GM13977 (cell line): Measurements from ENCODE around the gene NFATC2.

Source experiments
- DNase-seq: peaks from one replicate; pipeline ENCODE4 v3.0.0; 2012; ENCODE audit warnings: low spot score
- in situ Hi-C: fragments of 300-500 bp; cut with MboI; formaldehyde crosslinking; loops from one replicate; pipeline ENCODE4 v1.12.0; 2022; ENCODE audit warnings: low sequenced_read_pairs, low pct_unique_long_range_greater_than_20kb, mixed read lengths, inconsistent platforms; ENCODE audit not compliant: unreplicated experiment
- TF ChIP-seq, protein P1 (sequence below): IDR thresholded peaks from 2 replicates; pipeline ENCODE4 v1.5.1; 2012; ENCODE audit warnings: mild to moderate bottlenecking, control low read depth; ENCODE audit not compliant: insufficient read depth; ENCODE audit errors: extremely low read depth, missing control alignments

The NFATC2 gene

GRCh38 chr20:51439160-51439689 lies 103.3 kb downstream of the NFATC2 start:
- TF ChIP-seq, protein P1, sequence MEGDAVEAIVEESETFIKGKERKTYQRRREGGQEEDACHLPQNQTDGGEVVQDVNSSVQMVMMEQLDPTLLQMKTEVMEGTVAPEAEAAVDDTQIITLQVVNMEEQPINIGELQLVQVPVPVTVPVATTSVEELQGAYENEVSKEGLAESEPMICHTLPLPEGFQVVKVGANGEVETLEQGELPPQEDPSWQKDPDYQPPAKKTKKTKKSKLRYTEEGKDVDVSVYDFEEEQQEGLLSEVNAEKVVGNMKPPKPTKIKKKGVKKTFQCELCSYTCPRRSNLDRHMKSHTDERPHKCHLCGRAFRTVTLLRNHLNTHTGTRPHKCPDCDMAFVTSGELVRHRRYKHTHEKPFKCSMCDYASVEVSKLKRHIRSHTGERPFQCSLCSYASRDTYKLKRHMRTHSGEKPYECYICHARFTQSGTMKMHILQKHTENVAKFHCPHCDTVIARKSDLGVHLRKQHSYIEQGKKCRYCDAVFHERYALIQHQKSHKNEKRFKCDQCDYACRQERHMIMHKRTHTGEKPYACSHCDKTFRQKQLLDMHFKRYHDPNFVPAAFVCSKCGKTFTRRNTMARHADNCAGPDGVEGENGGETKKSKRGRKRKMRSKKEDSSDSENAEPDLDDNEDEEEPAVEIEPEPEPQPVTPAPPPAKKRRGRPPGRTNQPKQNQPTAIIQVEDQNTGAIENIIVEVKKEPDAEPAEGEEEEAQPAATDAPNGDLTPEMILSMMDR: no peak

DNA sequence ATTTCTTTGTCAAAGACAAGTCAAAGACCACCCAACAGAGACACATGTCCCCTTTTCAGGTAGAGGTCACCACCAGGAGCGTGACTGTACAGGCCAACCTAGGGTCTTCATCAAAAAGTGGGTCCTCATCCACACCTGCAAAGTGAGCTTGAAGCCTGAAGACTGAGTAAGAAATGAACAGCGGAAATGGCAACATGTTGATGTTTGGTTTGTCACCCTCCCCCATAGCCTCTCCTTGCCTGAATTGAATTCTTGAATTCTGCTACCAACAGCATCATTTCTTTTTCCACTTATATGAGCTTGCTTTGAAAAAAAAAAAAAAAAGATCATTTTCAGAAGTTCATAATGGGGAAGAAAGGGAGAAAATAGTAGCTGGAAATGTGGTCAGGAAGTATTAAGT lies 104.4 kb downstream of the NFATC2 start:
- TF ChIP-seq, protein P1: no peak
- no peak for DNase-seq
- in situ Hi-C loops: no loop called here

More at GRCh38 chr20:51439160-51439689, 103.3 kb downstream of the NFATC2 start:
- DNase-seq: no peak
- in situ Hi-C loops: no loop called here

DNA sequence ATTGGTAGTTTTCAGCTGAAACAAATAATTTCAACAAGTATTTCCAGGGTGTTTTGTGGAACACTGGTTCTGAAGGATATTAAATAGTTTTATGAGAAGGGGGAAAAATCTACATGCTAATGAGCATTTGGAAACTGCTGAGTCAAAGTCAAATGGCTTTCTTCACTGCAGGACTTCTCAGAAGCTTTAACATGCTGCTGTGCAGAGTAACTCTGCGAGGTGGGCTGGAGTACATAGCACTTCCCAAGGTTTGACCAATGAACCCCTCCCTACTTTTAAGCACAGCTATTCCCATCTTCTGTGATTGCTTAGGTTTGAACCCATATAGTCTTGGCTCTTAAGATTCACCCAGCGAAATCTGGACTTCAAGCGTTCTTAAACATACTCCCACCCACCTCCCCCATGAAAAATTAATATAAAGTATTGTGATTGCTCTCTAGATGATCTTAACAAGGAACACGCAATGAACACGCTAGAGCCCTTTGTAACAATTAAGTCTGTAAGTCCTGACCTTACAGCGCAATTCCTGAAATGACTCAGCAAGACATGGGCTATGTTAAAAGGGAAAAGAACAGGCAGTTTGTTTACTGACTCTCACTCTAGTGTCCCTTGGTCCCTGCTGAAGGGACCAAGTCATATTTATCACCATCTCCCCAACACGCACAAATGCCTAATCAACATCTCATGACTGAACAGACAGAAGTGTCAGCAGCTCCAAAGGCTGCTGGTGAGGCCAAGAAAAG lies 105.2 kb downstream of the NFATC2 start:
- DNase-seq: no peak
- in situ Hi-C loops: no loop called here
- TF ChIP-seq, protein P1: no peak

DNA sequence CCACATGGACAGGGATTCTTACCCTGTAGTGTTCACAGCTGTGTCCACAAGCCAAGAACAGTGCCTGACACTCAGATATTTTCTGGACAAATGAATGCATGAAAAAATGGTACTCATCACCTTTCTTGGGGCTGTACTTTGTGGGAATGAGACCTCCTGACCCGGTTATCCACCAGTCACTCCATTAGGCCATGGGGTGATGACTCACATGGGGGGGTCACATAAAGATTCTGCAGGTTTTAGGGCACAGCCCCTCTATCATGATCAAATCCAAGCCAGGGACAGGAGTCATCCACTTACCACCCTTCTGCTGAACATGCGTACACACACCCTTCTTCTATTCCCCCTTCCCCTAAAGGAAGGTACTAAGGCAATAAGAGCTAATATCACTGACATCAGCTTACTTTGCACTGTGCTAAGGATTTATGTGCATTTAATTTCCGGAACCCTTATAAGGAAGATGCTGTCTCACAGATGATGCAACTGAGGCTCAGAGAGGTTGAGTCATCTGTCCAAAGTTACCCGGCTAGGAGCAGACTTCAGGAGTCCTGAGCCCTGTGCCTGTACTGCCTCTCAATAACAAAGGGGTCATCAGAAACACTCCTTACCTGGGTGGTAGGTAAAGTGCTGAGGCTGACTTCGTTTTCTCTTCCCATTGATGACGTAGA lies 107.8 kb downstream of the NFATC2 start:
- in situ Hi-C loops: no loop called here
- TF ChIP-seq, protein P1: no peak

DNA sequence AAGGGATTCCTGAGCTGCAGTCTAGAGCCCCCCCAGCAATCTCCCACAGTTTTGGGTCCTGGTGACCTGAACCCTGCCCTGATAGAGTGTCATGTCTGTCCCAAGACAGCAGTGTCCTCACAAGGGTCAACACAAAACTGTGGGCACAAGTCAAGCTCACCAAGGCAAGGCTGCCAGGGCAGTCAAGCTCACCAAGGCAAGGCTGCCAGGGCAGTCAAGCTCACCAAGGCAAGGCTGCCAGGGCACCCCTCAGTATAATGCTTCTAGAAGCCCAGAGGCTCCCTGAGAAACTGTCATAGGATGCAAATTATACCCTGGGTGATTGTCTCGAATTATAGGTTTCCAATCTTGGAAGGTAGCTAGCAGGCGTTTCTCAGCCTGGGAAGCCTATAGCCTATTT lies 108.5 kb downstream of the NFATC2 start:
- no peak for DNase-seq
- TF ChIP-seq, protein P1: no peak
- in situ Hi-C loops: no loop called here

More for the DNA sequence above, 107.8 kb downstream of the NFATC2 start:
- no peak for DNase-seq

GRCh38 chr20:51432875-51433274 lies 109.6 kb downstream of the NFATC2 start:
- no peak for DNase-seq
- in situ Hi-C loops: no loop called here
- TF ChIP-seq, protein P1: no peak
